Stimulated activated CD4-positive, alpha-beta T cell treated with anti-CD3 and anti-CD28 coated beads, TNF-alpha, amount 100 ng/mL, for 48 hours (primary cell): Measurements from ENCODE around the gene SCD5.

Experiments
- DNase-seq, 3 donors: peaks; one replicate each; pipeline ENCODE4 v3.0.0-alpha.2; 2020; ENCODE audit warnings: low read depth in 3 of 3

Gene SCD5

GRCh38 chr4:82589756-82590155 lies 208.8 kb downstream of the SCD5 start:
- no peak for DNase-seq

DNA sequence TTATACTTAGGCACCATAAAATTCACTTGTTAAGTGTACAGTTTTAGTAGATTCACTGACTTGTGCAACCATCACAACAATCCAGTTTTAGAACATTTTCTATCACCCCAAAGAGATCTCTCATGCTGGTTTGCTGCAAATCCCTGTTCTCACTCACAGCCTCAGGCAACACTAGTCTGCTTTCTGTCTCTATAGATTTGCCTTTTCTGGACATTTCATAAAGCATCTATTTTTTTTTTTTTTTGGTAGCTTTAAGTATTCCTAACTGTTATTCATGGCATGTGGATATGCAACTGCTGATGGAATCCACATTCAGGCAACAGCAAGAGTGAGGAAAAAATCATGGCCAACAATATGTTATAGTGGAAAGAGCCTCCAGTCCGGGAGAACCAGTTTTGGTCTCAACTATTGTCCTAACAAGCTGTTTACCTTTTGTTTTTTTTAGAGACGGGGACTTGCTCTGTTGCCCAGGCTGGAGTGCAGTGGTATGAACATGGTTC lies 209.8 kb downstream of the SCD5 start:
- DNase-seq, result no peak

GRCh38 chr4:82587826-82588540 lies 210.6 kb downstream of the SCD5 start:
- no peak for DNase-seq

- DNase-seq, result no peak
Measured at GRCh38 chr4:82585690-82586435, 212.7 kb downstream of the SCD5 start.

DNA sequence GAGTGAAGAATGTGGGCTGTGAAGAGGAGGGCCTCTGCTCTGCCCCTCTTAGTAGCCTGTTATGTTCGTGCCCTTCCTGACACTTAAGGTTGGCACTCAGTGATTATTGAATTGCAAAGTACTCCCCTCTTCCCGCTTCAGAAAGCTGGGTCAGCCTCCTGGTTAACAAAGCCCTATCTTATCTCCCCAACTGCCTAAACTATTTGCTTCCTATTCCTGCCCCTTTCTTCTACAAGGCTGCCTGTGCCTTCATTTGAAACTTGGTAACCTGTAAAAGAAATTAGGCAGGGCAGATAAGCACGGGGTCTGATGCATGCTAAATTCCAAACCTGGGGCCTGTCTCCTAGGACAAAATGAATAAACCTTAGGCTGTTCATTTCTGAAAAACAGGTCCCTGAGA lies 213.7 kb downstream of the SCD5 start:
- no peak for DNase-seq

DNA sequence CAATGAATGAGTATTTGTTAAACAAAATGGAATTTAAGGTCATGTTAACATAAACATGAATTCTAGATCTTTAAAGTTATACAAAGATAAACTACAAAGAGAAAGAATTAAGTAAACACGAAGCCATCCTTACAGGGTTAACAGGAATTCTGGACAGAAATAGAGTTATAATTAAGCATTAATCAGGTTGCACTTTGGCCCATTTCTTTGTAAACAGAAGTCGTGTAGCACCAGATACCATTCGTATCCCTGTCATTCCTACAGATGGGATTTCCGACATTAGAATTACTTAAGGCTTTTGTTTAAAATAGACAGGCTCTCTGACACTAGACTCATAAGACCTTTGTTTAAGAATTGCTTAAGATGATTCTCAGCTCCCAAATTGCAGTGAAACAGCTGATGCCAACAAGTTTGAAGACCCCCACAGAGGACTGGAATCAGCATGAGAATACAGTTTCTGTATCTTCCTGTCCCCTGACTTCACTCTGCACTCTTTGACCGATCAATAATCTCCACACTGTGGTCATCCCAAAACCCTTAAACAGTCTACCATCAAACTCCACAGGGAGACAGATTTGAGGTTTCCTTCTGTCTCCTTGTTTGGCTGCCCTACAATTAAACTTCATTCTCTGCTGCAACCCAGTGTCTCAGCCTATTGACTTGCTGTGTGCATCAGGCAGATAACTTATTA lies 214.6 kb downstream of the SCD5 start:
- DNase-seq, result no peak

DNA sequence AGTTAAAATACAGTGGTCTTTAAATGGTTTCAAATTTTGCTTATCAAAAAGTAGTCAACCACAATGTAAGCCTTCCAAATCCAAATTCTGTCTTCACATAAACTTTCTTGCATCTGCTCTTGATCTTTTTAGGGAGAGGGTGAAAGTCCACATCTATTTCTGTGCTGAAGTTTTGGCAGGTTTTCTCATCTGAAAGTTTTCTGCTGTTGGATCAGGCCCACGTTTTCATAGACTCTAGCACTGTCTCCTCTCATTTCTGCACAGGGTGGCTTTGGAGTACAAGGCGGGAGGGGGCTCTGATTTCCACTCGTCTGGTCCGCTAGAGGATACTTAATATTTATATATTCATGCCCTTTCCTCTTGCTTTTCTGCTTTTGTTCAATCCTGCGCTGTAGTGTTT lies 218.7 kb downstream of the SCD5 start:
- DNase-seq, result no peak
